GM20431 (cell line): Measurements from ENCODE around the gene TADA3.

Experiments used
- in situ Hi-C: fragments of 300-500 bp; cut with MseI, MboI; formaldehyde crosslinking; loops from one replicate; pipeline ENCODE4 v1.15.0; 2020; ENCODE audit warnings: low sequenced_read_pairs; ENCODE audit not compliant: unreplicated experiment

The TADA3 gene

GRCh38 chr3:9810846-9811245 is 18.6 kb upstream of the TADA3 start:
- in situ Hi-C loops = no loop called here

- in situ Hi-C loops = no loop called here
Measured at GRCh38 chr3:9810433-9810770, 18.1 kb upstream of the TADA3 start.

DNA sequence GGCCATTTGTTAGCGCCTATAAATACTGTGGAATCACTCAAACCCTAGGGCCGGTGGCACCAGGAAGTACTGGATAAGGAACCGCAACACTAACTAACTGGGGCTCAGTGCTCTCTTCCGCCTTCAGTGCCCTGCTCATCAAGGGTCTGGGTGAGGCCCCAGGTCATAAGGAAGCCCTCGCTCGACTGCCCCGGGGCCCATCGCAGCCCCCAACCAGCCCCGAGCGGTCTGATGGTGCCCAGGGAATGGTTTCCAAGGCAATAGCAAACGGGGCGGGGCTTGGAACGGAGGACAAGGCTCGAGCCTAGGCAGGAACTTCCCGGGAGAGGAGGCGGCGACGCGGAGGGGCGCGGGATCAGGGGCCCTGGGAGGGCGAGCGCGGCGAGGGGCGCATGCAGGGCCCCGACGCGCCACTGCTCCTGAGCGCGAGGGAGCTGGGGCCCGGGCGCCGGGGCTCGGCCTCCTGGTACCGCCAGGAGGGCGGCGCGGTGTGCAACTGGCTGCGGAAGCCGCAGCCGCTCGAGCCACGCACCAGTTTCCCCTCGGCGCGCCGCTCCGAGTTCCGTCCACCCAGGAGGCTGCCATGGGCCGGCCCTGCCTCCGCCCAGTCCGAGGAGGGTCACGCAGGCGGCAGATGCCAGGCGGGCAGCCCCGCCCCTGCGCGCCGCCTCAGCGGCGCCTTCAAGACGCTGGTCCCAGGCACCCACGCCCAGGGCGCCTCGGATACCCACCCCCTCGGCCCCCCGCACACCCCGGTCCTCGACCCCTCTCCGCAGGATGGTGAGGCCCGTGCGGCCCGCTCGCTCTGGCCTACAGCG is 17.6 kb upstream of the TADA3 start, which contains the start of gene TTLL3:
Gene TTLL3, plus strand, starts transcription at position 648 of the 818 bp plus-strand sequence. CDS start 400 bp downstream, outside the sequence.
- in situ Hi-C loops = no loop called here

- in situ Hi-C loops = no loop called here
Measured at GRCh38 chr3:9809239-9809614, 17.0 kb upstream of the TADA3 start.

DNA sequence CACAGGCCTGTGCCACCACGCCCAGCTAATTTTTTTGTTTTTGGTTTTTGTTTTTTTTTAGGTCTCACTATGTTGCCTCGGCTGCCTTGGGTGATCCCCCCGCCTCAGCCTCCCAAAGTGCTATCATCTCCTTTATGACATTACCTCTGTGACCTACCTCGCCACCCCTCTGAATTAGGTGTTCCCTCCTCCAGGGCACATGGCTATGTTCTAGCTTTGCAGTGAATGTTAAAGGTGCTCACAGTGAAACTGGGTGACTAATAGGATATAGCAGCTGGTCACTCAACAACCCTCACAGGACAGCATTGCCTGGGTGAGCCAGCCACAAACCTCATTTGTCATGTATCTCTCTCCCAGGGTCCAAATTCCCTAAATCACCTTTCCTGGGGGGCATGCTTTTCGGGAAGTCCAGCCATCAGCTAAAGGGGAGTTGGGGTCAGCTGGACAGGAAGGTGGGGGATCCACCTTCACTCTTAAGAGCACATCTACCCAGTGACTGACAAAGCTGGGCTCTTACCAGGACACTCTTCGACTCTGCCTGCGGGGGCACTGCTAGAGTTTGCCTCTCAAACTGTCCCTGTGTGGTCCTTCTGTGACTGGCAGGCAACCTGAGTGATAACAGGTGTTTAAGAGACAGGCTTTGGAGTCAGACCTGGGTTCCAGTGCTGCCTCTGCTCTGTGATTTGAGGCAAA is 16.2 kb upstream of the TADA3 start:
- in situ Hi-C loops = no loop called here

DNA sequence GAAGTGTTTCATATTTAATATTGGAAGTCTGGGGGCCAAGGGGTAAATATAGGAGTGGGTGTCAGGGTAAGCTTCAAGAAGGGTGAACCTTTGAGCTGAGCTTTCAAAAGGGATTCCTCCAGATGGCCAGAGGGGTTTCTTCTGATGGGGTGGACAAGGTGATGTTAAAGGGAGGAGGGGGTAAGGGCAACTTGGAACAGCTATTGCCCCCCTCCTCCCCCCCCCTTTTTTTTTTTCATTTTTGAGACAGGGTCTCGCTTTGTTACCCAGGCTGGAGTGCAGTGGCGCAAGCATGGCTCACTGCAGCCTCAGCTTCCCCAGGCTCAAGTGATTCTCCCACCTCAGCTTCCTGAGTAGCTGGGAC is 15.7 kb upstream of the TADA3 start:
- in situ Hi-C loops = no loop called here

GRCh38 chr3:9806688-9807589 is 14.7 kb upstream of the TADA3 start:
- in situ Hi-C loops = no loop called here

GRCh38 chr3:9806137-9806536 is 13.9 kb upstream of the TADA3 start:
- in situ Hi-C loops = no loop called here

DNA sequence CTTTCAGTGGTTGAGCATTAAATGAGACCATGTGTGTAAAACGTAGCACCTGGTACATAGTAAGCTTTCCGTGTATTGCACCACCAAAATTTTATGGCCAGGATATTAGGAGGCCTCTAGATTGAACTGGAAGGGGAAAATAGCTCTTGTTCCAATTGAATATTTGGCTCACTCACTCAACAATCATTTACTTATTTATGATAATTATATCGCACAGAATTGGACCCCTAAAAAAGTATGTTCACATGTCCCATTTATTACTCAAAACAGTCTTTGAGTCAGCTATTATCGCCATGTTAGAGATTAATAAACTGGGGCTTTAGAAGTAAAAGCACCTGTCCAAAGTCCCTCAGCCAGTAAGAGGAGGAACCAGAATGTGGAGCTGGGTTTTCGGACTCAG is 12.7 kb upstream of the TADA3 start:
- in situ Hi-C loops = no loop called here

GRCh38 chr3:9803494-9803893 is 11.2 kb upstream of the TADA3 start:
- in situ Hi-C loops = no loop called here

DNA sequence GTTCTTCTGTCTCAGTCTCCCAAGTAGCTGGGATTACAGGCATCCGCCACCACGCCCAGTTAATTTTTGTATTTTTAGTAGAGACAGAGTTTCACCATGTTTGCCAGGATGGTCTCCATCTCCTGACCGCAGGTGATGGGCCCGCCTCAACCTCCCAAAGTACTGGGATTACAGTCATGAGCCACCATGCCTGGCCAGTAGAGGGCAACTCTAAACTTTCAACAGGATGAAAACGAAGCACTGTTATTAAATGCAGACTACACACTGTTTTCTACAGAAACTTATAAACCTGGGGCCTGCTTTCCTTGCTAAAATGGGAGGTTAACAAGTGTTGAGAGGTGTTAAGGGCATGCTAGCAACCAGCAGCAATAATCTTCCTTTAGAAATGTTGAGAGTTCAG is 8.3 kb upstream of the TADA3 start:
- in situ Hi-C loops = no loop called here

- in situ Hi-C loops = no loop called here
Measured at GRCh38 chr3:9797196-9797945, 5.1 kb upstream of the TADA3 start.

- in situ Hi-C loops = no loop called here
Measured at GRCh38 chr3:9795207-9795606, 2.9 kb upstream of the TADA3 start.

DNA sequence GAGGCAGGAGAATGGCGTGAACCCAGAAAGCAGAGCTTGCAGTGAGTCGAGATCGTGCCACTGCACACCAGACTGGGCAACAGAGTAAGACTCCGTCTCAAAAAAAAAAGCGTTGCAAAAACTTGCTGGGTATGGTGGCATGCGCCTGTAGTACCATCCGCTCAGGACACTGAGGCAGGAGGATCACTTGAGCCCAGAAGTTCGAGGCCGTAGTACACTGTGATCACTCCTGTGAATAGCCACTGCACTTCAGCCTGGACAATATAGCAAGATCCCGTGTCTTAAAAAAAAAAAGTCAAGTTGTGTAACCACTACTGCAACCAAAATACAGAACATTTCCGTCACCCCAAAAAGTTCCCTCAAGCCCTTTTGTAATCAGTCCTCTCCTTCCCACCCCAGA is 2.1 kb upstream of the TADA3 start:
- in situ Hi-C loops = no loop called here

- in situ Hi-C loops = no loop called here
Measured at GRCh38 chr3:9793161-9793781, 998 bp upstream of the TADA3 start.

GRCh38 chr3:9791790-9792404 is 376 bp downstream of the TADA3 start:
- in situ Hi-C loops = no loop called here

DNA sequence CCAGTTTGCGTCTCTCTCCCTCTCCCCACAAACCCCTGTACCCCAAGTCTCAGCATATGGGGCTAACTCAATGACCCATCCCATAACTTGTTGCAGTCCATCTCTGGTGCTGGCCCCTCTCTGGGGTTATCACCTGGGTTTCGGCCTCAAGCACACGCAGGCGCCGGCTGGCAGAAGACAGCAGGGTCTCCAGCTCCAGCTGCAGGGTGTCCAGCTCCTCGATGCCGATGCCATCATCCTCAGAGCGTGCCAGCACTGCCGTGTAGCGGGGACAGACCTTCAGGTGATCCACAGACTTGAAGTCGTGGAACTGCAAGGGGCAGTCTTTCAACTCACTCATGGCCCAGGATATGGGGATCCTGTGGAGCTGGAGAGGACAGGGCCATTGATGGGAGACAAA is 1.1 kb downstream of the TADA3 start:
- in situ Hi-C loops = no loop called here

DNA sequence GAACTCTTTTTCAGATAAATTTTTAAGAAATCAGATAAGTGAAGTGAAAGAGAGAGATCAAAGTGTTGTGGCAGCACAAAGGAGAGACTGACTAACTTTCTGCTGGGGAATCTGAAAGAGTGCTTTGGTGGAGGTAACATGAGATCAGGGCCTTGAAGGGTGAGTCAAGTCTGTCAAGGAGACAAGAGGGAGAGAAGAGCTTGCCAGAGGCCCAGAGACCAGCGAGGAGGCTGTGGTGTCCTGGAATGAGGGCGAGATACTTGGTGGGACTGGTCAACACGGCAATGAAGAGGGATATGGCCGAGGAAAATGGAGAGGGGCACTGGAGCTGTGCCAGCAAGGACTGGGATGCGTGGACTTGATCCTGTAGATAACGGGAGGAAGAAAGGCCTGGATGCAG is 4.6 kb downstream of the TADA3 start:
- in situ Hi-C loops = no loop called here
